Endothelial cell (in vitro differentiated cells): ENCODE results near the gene PSENEN. TPM values are rescaled to one million over a fixed set of nuclear protein-coding genes. Genes with fewer than 3 reads are reported as not detected.

ENCODE experiments used
- DNase-seq: peaks from one replicate; pipeline ENCODE4 v3.0.0; 2021; ENCODE audit warnings: low spot score
- H3K27ac Mint-ChIP-seq: one replicate; pipeline ENCODE4 v1.8.0; 2021; ENCODE audit warnings: mixed read lengths, inconsistent platforms; ENCODE audit not compliant: unreplicated experiment
- H3K27me3 Mint-ChIP-seq: one replicate; pipeline ENCODE4 v1.8.0; 2021; ENCODE audit warnings: mild to moderate bottlenecking, moderate library complexity, mixed read lengths, inconsistent platforms; ENCODE audit not compliant: unreplicated experiment
- H3K36me3 Mint-ChIP-seq: one replicate; pipeline ENCODE4 v1.8.0; 2021; ENCODE audit warnings: mild to moderate bottlenecking, low read depth, mixed read lengths, inconsistent platforms; ENCODE audit not compliant: unreplicated experiment
- H3K4me1 Mint-ChIP-seq: one replicate; pipeline ENCODE4 v1.8.0; 2021; ENCODE audit warnings: mild to moderate bottlenecking, mixed read lengths, inconsistent platforms; ENCODE audit not compliant: unreplicated experiment
- H3K4me3 Mint-ChIP-seq: one replicate; pipeline ENCODE4 v1.8.0; 2021; ENCODE audit warnings: mild to moderate bottlenecking, mixed read lengths, inconsistent platforms; ENCODE audit not compliant: unreplicated experiment
- H3K9me3 Mint-ChIP-seq: one replicate; pipeline ENCODE4 v1.8.0; 2021; ENCODE audit warnings: mixed read lengths, inconsistent platforms; ENCODE audit not compliant: unreplicated experiment
- total RNA-seq: library from RNA; stranded (reverse); fragmentation: NEBNext Ultra II Directional; extraction: Animal tissue kit (Norgen Biotek cat#: 25700); gene quantifications from one replicate; pipeline ENCODE4 v1.2.1, GENCODE V29; 2021; ENCODE audit not compliant: unreplicated experiment
- TF ChIP-seq, protein P1 (sequence below): fragments of 200-600 bp; sonication (generic); IDR thresholded peaks from one replicate; pipeline ENCODE4 v1.5.0; 2021; ENCODE audit warnings: antibody characterized with exemption; ENCODE audit not compliant: unreplicated experiment

Gene PSENEN
- total RNA-seq, 1 donor from 2014 or later = 99.0 TPM

DNA sequence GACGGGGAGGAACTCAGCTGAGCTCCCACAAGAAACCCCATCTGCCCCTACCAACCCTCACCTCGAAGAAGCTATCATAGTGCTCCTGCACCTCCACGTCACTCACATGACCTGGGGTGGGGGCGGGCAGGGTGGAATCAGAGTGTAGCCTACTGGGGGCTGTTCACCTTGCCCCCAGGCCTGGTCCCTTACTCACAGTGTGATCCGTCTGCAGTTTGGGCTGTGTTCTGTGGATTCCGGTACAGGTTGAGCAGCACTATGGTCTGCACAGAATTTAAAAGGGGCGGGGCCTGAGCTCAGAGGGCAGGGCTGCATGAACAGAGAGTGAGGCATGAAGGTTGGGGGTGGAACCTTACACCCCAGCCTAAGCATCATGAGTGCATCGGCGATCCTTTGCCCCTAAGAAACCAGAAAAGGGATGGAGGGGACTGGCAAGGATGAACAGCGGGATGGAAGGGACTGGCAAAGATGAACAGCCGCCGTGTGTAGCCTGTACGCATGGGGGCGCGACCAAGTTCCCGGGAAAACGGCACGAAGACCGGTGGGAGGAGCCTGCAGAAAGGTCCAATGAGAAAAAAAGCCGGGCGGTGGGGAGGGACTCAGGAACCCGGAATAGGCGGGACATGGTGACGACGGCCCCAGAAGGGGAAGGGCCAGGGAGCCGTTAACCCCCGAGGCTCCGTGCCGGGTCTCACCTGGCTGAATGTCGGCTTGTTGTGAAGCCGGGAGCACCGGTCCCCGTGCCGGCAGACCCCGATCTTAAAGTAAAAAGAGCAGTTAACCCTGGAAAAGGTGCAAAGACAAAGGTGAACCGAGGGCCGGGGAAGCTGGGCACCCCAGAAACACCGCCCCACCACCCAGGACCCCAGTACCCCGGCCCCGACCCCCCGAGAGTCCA, 772 bp upstream of the PSENEN start:
- peak; percentile 93 for DNase-seq
- TF ChIP-seq, protein P1, sequence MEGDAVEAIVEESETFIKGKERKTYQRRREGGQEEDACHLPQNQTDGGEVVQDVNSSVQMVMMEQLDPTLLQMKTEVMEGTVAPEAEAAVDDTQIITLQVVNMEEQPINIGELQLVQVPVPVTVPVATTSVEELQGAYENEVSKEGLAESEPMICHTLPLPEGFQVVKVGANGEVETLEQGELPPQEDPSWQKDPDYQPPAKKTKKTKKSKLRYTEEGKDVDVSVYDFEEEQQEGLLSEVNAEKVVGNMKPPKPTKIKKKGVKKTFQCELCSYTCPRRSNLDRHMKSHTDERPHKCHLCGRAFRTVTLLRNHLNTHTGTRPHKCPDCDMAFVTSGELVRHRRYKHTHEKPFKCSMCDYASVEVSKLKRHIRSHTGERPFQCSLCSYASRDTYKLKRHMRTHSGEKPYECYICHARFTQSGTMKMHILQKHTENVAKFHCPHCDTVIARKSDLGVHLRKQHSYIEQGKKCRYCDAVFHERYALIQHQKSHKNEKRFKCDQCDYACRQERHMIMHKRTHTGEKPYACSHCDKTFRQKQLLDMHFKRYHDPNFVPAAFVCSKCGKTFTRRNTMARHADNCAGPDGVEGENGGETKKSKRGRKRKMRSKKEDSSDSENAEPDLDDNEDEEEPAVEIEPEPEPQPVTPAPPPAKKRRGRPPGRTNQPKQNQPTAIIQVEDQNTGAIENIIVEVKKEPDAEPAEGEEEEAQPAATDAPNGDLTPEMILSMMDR = no peak
- Mint-ChIP-seq H3K36me3 (peaks cover 11% of the 10 kb centered on the region), H3K27me3 (peaks cover 20% of the 10 kb centered on the region), H3K27ac (peak overlapping the region; percentile 99), H3K9me3 (no peaks in the 10 kb centered on the region), H3K4me1 (peaks cover 40% of the 10 kb centered on the region), H3K4me3 (peak overlapping the region; percentile 98)

DNA sequence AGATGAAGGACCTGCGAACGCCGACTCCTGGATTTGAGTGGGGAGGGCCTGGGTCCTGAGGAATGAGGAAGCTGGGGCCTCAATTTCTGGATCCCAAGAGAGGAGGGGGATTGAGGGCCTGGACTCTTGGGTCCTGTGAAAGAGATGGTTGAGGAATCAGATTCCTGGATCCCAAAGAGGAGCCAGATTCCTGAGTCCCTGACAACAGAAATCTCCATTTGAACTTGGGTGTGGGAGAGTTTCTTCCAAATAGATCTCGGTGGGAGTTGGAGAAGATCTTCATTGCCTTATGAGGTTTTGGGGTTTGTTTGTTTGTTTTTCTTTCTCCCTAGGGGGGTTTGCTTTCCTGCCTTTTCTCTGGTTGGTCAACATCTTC, 624 bp downstream of the PSENEN start:
- no peaks in the 10 kb centered on the region for H3K9me3 Mint-ChIP-seq
- H3K36me3 Mint-ChIP-seq = peaks cover 11% of the 10 kb centered on the region
- peaks cover 17% of the 10 kb centered on the region for H3K27me3 Mint-ChIP-seq
- TF ChIP-seq, protein P1 = no peak
- DNase-seq = no peak
- peaks cover 36% of the 10 kb centered on the region for H3K4me1 Mint-ChIP-seq
- peak overlapping the region; percentile 99 for H3K27ac Mint-ChIP-seq
- peak overlapping the region; percentile 98 for H3K4me3 Mint-ChIP-seq

GRCh38 chr19:35746531-35746930, 1.1 kb downstream of the PSENEN start:
- H3K27me3 Mint-ChIP-seq = peaks cover 17% of the 10 kb centered on the region
- H3K27ac Mint-ChIP-seq = peak overlapping the region; percentile 99
- peaks cover 36% of the 10 kb centered on the region for H3K4me1 Mint-ChIP-seq
- TF ChIP-seq, protein P1 = no peak
- H3K36me3 Mint-ChIP-seq = peaks cover 11% of the 10 kb centered on the region
- H3K9me3 Mint-ChIP-seq = no peaks in the 10 kb centered on the region
- H3K4me3 Mint-ChIP-seq = peak overlapping the region; percentile 98
- no peak for DNase-seq

GRCh38 chr19:35748106-35749020, 2.9 kb downstream of the PSENEN start, which contains the start of gene LIN37:
Gene LIN37, plus strand, starts transcription at chr19:35748576. Its CDS starts 149 bp downstream, at chr19:35748725.
- DNase-seq = peak; percentile 96
- TF ChIP-seq, protein P1 = no peak
- Mint-ChIP-seq H3K36me3 (peaks cover 7% of the 10 kb centered on the region), H3K4me3 (peak within 1 kb of the TSS; percentile 97), H3K27ac (peak within 1 kb of the TSS; percentile 73), H3K4me1 (peaks cover 31% of the 10 kb centered on the region), H3K9me3 (no peaks in the 10 kb centered on the region), H3K27me3 (peaks cover 16% of the 10 kb centered on the region)
